Neural progenitor cell (in vitro differentiated cells): Measurements from ENCODE around the gene KLF6. TPM values are rescaled to one million over a fixed set of nuclear protein-coding genes. Genes with fewer than 3 reads are reported as not detected.

Source experiments
- DNase-seq: peaks from one replicate; pipeline ENCODE4 v3.0.0-alpha.2; 2016; ENCODE audit warnings: low spot score
- H2AFZ ChIP-seq: fragments of 200-600 bp; sonication (generic); replicated peaks from 2 replicates; pipeline ENCODE4 v1.6.1; 2016; ENCODE audit warnings: antibody characterized with exemption
- H3F3A ChIP-seq: fragments of 200-600 bp; sonication (generic); 2 replicates; pipeline ENCODE4 v1.6.1; 2016; ENCODE audit warnings: antibody characterized with exemption, low read depth
- H3K27ac ChIP-seq: fragments of 200-600 bp; sonication (generic); 2 replicates; pipeline ENCODE4 v1.5.1; 2016; ENCODE audit warnings: mild to moderate bottlenecking
- H3K27me3 ChIP-seq: fragments of 200-600 bp; sonication (generic); 2 replicates; pipeline ENCODE4 v1.6.1; 2016; ENCODE audit warnings: mild to moderate bottlenecking, moderate library complexity
- H3K36me3 ChIP-seq: fragments of 200-600 bp; sonication (generic); 2 replicates; pipeline ENCODE4 v1.5.1; 2016
- H3K4me1 ChIP-seq: fragments of 200-600 bp; sonication (generic); 2 replicates; pipeline ENCODE4 v1.6.1; 2016; ENCODE audit warnings: mixed run types
- H3K4me2 ChIP-seq: fragments of 200-600 bp; sonication (generic); 2 replicates; pipeline ENCODE4 v1.6.1; 2016
- H3K4me3 ChIP-seq: fragments of 200-600 bp; sonication (generic); 2 replicates; pipeline ENCODE4 v1.5.1; 2016
- H3K79me2 ChIP-seq: fragments of 200-600 bp; sonication (generic); 2 replicates; pipeline ENCODE4 v1.6.1; 2016; ENCODE audit warnings: low read depth
- H3K9ac ChIP-seq: fragments of 200-600 bp; sonication (generic); 2 replicates; pipeline ENCODE4 v1.6.1; 2016
- H3K9me3 ChIP-seq: fragments of 200-600 bp; sonication (generic); 2 replicates; pipeline ENCODE4 v1.5.1; 2016; ENCODE audit warnings: low read depth
- H4K20me1 ChIP-seq: fragments of 200-600 bp; sonication (generic); 2 replicates; pipeline ENCODE4 v1.6.1; 2016; ENCODE audit warnings: low read depth
- H3K27ac Mint-ChIP-seq: 3 replicates; pipeline ENCODE4 v1.8.0; 2021; ENCODE audit warnings: mixed read lengths
- H3K27me3 Mint-ChIP-seq: 2 replicates; pipeline ENCODE4 v1.8.0; 2022; ENCODE audit warnings: low read depth, mild to moderate bottlenecking, inconsistent platforms, moderate library complexity, mixed read lengths; ENCODE audit not compliant: insufficient read depth
- H3K36me3 Mint-ChIP-seq: 3 replicates; pipeline ENCODE4 v1.8.0; 2021; ENCODE audit warnings: mixed read lengths
- H3K4me1 Mint-ChIP-seq: 3 replicates; pipeline ENCODE4 v1.8.0; 2021; ENCODE audit warnings: mixed read lengths
- H3K4me3 Mint-ChIP-seq: 3 replicates; pipeline ENCODE4 v1.8.0; 2021; ENCODE audit warnings: mild to moderate bottlenecking, moderate library complexity, mixed read lengths
- H3K9me3 Mint-ChIP-seq: 3 replicates; pipeline ENCODE4 v1.8.0; 2020; ENCODE audit warnings: mixed read lengths
- CTCF ChIP-seq: fragments of 200-600 bp; sonication (generic); IDR thresholded peaks from 2 replicates; pipeline ENCODE4 v1.5.1; 2017; ENCODE audit warnings: antibody characterized with exemption, mild to moderate bottlenecking
- EZH2 ChIP-seq: fragments of 200-600 bp; sonication (generic); IDR thresholded peaks from 2 replicates; pipeline ENCODE4 v1.6.1; 2017; ENCODE audit warnings: antibody characterized with exemption, mild to moderate bottlenecking, moderate library complexity
- EZH2phosphoT487 ChIP-seq: fragments of 200-600 bp; sonication (generic); IDR thresholded peaks from 2 replicates; pipeline ENCODE4 v1.6.1; 2017; ENCODE audit warnings: antibody characterized with exemption
- total RNA-seq: library from RNA; depleted of rRNA; stranded (reverse); fragments of >200 nt; gene quantifications from 2 replicates; pipeline ENCODE4 v1.2.3, GENCODE V29; 2015; ENCODE audit warnings: low replicate concordance

The KLF6 gene
- total RNA-seq, 1 donor from 2014 or later: 11.9 TPM

DNA sequence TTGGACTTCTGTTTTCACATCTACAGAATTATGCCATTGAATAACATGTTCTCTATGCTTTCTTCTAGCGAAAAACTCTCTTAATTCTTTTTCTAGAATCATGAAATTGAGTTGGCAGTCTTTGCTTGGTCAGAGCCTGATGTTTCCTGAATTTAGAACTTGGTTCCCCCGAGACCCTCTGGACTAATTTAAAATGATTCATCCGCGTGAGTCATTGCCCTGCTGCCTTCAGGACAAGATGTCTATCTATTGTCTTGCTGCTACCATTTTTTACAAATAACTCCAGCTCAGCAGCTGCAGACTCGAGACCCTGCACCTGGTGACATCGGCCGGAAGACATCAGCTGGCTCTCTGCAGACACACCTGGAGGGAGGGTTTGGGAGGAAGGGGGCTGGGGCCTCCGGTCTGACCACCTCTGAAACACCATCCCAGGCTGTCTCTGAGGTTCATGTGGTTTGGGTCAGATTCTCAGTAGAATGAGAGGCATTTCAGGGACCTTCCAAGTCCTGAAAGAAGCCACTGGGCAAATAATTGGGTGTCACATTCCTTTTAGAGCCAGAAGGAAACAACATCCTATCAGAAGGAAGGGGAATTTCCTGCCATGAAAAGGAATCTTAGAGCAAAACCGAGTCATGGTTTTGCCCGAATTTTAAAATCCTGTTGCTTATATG, 20.9 kb upstream of the KLF6 start:
- no peaks in the 10 kb centered on the region for H3F3A ChIP-seq
- no peak for DNase-seq
- no peak overlapping the region for H3K9ac ChIP-seq
- H3K4me3 ChIP-seq: no peak overlapping the region
- H3K4me2 ChIP-seq: no peak overlapping the region
- Mint-ChIP-seq H3K9me3 (no peaks in the 10 kb centered on the region), H3K4me1 (peaks cover 51% of the 10 kb centered on the region), H3K4me3 (no peak overlapping the region), H3K27me3 (peaks cover 5% of the 10 kb centered on the region), H3K27ac (no peak overlapping the region), H3K36me3 (no peaks in the 10 kb centered on the region)
- no peak overlapping the region for H3K27ac ChIP-seq
- no peaks in the 10 kb centered on the region for H3K79me2 ChIP-seq
- H4K20me1 ChIP-seq: no peaks in the 10 kb centered on the region
- H3K9me3 ChIP-seq: no peaks in the 10 kb centered on the region
- no peaks in the 10 kb centered on the region for H3K27me3 ChIP-seq
- no peaks in the 10 kb centered on the region for H3K4me1 ChIP-seq
- H3K36me3 ChIP-seq: no peaks in the 10 kb centered on the region
- no peak overlapping the region for H2AFZ ChIP-seq
- TF ChIP-seq CTCF (no peak), EZH2phosphoT487 (no peak), EZH2 (no peak)

GRCh38 chr10:3805201-3805790, 20.3 kb upstream of the KLF6 start:
- no peaks in the 10 kb centered on the region for H3K27me3 ChIP-seq
- no peaks in the 10 kb centered on the region for H3F3A ChIP-seq
- Mint-ChIP-seq H3K9me3 (no peaks in the 10 kb centered on the region), H3K27ac (no peak overlapping the region), H3K36me3 (no peaks in the 10 kb centered on the region), H3K27me3 (peaks cover 2% of the 10 kb centered on the region), H3K4me3 (no peak overlapping the region), H3K4me1 (peaks cover 48% of the 10 kb centered on the region)
- no peak for TF ChIP-seq EZH2phosphoT487
- no peak for TF ChIP-seq CTCF
- no peak for TF ChIP-seq EZH2
- H3K4me3 ChIP-seq: no peak overlapping the region
- no peaks in the 10 kb centered on the region for H3K36me3 ChIP-seq
- H3K79me2 ChIP-seq: no peaks in the 10 kb centered on the region
- H3K4me1 ChIP-seq: no peaks in the 10 kb centered on the region
- no peak overlapping the region for H2AFZ ChIP-seq
- DNase-seq: no peak
- no peaks in the 10 kb centered on the region for H3K9me3 ChIP-seq
- no peaks in the 10 kb centered on the region for H4K20me1 ChIP-seq
- H3K27ac ChIP-seq: no peak overlapping the region
- H3K4me2 ChIP-seq: no peak overlapping the region
- H3K9ac ChIP-seq: no peak overlapping the region

DNA sequence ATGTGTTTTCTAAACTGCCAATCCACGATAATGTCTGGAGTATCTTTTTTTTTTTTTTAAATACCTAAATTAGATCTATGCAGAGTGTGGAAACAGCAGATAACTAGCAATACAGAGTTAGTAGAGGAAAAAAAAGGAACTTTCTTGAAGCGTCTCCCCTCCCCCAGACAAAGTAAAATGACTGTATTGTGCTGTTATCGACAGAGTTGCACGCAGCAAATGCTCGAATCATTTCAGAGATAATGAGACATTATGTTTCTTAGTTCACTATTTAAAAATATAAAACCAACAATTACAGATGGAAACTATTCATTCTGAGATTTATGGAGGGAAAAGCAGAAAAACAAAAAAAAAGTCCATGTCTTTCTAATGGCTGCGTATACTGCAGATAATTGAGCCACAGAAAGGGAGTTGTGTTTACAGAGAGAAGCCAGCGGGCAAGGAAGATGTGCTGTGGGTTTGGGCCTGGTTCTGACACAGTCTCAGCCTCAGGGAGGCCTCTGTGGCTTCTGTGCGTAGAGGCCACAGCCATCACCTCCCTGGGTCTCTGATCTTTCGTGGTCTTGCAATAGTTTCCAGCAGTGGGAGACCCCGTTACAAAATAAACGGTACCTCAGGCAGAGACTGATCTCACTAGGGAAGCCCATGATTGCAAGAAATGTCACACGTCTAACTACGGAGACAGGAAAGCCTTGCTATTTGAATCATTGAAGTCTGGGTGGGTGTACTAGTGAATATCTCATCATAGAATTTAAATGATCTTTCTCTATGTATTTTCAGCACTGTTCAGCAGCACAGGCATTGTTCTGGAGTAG, 19.1 kb upstream of the KLF6 start:
- no peaks in the 10 kb centered on the region for H3K79me2 ChIP-seq
- H3F3A ChIP-seq: no peaks in the 10 kb centered on the region
- H3K9me3 ChIP-seq: no peaks in the 10 kb centered on the region
- Mint-ChIP-seq H3K4me3 (no peak overlapping the region), H3K9me3 (no peaks in the 10 kb centered on the region), H3K36me3 (no peaks in the 10 kb centered on the region), H3K27me3 (peaks cover 2% of the 10 kb centered on the region), H3K27ac (peak overlapping the region; percentile 86), H3K4me1 (peaks cover 42% of the 10 kb centered on the region)
- peak overlapping the region; percentile 55 for H2AFZ ChIP-seq
- H3K4me1 ChIP-seq: no peaks in the 10 kb centered on the region
- no peak for DNase-seq
- H3K27me3 ChIP-seq: no peaks in the 10 kb centered on the region
- no peak overlapping the region for H3K27ac ChIP-seq
- no peaks in the 10 kb centered on the region for H3K36me3 ChIP-seq
- no peak overlapping the region for H3K4me3 ChIP-seq
- no peak overlapping the region for H3K9ac ChIP-seq
- H4K20me1 ChIP-seq: no peaks in the 10 kb centered on the region
- no peak for TF ChIP-seq CTCF
- TF ChIP-seq EZH2: no peak
- TF ChIP-seq EZH2phosphoT487: no peak
- no peak overlapping the region for H3K4me2 ChIP-seq
